GM21423 (cell line): Measurements from ENCODE around the gene PGAM5.
"Not testable (repeated sequence)": the region's sequence is repeated elsewhere in the genome, so short reads cannot be mapped to it uniquely, and the experiment has no call there.

Experiments used
- ATAC-seq: cut with Tn5 transposase; IDR thresholded peaks from one replicate; pipeline ENCODE4 v1.9.1; 2021; ENCODE audit warnings: mild to moderate bottlenecking, moderate library complexity; ENCODE audit not compliant: unreplicated experiment

Gene PGAM5

DNA sequence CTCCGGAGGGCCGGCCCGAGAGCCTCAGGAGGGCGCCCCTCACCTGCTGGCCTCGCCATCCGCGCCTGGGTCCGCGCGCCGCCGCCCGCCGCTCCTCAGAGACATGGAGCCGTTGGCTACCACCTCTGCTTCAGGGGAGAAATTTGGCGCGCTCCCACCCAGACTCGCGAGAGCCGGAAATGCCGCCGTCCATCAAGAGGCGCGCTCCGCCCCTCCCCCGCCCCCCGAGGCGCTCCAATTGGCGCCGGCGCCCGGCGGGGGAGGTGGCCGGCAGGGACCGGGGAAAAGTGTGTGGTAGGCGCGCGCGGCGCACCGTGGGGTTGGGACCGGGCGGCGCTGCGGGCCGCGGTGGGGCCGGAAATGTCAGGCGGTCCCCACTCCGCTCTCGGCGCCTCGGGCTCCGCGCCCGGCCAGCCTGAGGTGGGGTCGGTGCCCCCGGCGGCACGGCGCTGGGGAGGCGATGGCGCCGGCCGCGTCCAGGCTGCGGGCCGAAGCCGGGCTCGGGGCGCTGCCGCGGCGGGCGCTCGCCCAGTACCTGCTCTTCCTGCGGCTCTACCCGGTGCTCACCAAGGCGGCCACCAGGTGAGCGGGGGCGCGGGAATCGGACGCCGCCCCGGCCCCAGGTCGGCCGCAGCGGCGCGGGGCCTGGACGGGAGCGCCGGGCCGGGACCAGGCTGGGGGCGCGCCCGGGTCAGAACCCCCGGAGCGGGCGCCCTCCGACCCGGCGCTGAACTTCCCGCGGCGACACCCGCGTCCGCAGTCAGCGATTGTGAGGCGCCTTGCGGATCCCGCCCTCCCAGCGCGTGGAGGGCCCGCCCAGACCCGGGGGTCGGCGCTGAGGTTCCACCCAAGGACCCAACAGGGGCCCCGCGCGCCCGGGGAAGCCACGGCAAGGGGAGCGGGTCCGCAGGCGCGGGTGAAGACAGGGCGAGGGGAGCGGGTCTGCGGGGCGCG lies 23.2 kb upstream of the PGAM5 start, which contains the start of the genes POLE and PXMP2:
POLE (minus strand) TSS at position 132 of the 954 bp plus-strand sequence; CDS start at position 105, 27 bp downstream.
PXMP2 (plus strand) TSS at position 377 of the 954 bp plus-strand sequence; CDS start at position 461, 84 bp downstream.
- ATAC-seq, result peak; percentile 94

DNA sequence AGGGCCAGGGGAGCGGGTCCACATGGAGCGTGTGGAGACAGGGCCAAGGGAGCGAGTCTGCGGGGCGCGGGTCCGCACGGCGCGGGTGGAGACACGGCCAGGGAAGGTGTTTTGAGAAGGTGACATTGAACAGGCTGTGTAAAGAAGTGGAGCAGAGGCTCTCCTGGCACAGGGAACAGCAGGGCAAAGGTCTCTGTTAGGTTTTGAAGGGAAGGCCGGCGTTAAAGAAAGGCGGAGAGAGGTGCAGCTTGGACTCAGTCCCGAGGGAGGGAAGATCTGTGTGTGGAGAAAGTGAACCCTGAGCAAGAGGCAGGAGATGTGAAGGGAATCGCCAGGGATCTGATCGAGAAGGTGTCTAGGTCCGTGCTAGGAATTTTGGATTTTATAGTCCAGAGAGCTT lies 21.4 kb upstream of the PGAM5 start:
- no peak for ATAC-seq

DNA sequence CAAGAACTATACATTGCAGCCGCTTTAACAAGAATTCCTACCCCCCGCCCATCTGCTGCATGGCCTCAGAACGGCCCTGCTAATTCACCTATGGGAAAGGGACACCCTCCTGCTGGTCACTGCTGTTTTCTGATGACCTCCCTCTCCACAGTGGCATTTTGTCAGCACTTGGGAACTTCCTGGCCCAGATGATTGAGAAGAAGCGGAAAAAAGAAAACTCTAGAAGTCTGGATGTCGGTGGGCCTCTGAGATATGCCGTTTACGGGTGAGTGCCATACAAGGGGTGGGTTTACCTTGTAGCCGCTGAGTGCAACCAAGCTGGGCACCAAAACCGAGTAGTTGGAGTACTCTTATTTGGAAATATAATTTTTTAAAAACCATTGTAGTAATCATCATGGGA lies 20.5 kb upstream of the PGAM5 start:
- no peak for ATAC-seq

DNA sequence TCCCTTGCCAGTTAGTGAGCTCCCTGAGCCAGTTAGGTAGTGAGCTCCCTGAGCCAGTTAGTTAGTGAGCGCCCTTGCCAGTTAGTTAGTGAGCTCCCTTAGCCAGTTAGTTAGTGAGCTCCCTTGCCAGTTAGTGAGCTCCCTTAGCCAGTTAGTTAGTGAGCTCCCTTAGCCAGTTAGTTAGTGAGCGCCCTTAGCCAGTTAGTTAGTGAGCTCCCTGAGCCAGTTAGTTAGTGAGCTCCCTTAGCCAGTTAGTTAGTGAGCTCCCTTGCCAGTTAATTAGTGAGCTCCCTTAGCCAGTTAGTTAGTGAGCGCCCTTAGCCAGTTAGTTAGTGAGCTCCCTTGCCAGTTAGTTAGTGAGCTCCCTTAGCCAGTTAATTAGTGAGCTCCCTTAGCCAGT lies 18.6 kb upstream of the PGAM5 start:
- ATAC-seq, result not testable (repeated sequence)

DNA sequence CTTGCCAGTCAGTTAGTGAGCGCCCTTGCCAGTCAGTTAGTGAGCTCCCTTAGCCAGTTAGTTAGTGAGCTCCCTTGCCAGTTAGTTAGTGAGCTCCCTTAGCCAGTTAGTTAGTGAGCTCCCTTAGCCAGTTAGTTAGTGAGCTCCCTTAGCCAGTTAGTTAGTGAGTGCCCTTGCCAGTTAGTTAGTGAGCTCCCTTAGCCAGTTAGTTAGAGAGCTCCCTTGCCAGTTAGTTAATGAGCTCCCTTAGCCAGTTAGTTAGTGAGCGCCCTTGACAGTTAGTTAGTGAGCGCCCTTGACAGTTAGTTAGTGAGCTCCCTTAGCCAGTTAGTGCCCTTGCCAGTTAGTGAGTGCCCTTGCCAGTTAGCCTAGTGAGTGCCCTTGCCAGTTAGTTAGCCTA lies 15.8 kb upstream of the PGAM5 start:
- ATAC-seq, result not testable (repeated sequence)

DNA sequence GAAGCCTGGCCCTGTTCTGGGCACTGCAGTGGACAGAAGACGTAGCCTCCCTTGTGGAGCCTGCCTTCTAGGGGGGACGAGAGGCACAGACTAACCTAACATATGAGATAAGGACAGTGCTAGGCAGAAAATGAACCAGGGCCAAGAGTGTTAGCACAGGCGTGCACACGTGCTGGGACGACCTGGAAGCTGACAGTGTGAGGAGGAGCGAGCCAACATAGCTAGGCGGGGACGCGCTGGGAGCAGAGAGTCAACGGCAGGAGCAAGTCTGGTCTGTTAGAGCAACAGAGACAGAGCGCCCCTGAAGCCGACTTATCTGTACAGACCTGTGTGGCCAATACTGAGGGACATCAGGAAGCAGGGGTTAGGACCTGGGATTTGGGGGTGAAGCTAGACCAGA lies 15.2 kb upstream of the PGAM5 start:
- ATAC-seq, result no peak

DNA sequence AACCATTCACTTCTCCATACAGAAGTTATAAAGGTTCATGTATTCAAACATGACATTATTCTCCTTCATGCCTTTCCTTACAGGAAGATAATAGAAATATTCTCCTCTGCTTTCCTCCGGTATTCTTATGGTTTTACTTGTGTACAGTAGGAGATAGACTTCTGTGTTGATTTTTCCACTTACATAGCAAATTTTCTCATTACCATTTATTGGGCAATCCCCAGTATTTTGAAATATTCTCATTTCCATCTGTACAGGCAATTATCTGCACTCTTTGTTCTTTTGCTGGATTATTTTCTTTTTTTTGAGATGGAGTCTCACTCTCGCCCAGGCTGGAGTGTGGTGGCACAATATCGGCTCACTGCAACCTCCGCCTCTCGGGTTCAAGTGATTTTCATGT lies 12.3 kb upstream of the PGAM5 start:
- ATAC-seq, result no peak

DNA sequence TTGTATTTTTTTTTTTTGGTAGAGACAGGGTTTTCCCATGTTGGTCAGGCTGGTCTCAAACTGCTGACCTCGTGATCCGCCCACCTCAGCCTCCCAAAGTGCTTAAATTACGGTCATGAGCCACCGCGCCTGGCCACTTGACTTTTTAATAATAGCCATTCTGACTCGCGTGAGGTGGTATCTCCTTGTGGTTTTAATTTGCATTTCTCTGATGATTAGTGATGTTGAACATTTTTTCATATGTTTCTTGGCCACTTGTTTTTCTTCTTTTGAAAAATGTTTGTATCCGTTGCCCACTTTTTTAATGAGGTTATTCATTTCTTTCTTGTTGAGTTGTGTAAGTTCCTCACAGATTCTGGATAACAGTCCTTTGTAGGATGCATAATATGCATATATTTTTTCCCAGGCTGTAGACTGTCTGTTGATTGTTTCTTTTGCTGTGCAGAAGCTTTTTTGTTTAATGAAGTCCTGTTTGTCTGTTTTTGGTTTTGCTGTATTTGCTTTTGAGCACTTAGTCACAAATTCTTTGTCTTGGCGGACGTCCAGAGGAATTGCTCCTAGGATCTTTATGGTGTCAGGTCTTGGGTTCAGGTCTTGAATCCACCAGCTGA lies 10.3 kb upstream of the PGAM5 start:
- ATAC-seq, result peak; percentile 51

DNA sequence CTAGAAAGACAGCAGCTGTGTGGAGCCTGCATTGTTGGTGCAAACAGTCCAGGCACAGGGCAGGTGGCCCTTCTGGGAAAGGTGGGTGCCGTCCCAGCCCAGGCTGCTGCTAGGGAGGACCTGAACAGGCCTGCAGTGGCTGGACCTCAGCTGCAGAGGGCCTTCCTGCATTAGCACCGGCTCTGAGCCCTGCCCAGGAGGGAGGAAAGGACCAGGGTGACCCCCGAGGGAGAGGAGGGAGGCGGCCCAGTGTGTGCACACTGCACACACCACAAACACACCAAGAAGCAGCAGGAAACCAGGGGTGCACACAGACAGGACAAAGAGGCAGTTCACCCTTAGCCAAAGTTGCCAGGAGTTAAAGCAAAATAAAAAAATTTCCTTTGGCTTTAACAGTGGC lies 8.0 kb upstream of the PGAM5 start:
- ATAC-seq, result no peak

DNA sequence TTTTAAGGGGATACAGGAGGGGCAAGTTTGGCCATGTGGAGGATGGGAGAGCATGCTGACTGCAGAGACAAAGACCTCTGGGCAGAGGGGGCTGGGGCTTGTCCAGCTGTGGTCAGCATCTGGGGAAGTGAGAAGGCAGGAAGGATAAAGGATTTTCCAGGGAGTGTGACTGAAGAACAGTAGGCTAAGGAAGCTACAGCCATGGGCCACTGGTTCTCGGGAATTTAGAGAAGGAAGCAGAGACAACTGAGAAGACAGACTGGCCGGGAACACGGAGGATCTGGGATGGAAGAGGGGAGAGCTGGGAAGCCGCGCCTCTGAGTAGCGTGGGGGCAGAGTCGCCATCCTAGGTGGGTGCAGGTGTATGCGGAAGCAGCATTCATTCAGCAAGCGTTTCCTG lies 7.0 kb upstream of the PGAM5 start:
- ATAC-seq, result no peak

DNA sequence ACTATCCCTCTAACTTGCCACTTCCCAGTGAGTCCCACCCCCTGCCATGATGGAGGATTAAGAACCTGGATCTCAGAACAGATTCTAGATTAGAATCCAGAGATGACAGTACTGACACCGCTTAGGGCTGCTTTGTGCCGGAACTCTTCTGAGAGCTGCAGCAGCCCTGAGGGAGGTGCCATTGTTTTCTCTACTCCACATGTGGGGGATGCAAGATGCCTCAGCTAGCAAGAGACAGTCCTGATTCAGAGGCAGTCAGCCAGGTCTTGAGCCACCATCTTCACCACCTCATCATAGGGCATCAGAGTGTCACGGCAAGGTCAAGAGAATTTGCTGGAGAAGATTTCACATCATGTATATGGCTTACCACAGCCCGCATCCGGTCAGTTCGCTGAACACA lies 3.4 kb upstream of the PGAM5 start:
- ATAC-seq, result no peak

DNA sequence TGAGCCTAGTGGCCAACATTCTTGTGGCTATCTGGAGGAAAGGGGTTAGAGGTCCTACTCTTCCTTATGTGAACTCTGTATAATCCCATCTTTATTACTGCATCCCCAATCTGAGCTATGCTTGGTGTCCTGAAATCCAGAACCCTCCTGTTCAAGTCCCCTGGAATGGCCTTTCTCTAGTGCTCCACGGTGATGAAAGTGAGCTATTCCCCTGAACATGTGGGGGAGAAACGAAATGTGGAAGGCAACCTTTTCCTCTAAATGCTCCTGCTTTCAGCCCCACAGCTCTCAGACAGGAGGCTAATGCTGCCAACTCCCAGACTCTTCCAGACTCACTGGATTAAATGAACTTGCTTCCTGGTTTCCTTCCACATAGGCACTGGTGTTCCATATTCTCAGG lies 2.5 kb upstream of the PGAM5 start:
- no peak for ATAC-seq

DNA sequence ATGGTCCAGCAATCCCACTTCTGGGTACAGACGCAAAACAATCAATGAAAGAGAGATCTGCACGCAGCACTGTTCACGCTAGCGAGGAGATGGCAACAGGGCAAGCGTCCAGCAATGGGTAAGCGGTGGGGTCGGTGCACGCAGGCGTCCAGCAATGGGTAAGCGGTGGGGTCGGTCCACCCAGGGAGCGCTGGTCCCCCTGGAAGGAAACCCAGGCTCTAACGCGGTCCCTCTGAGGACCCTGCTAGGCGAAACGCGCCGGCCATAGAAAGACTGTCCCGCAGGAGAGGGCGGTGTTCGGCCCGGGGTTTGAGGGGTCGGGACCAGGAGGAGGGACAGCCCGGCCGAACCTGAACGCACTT lies 618 bp upstream of the PGAM5 start:
- peak; percentile 20 for ATAC-seq

DNA sequence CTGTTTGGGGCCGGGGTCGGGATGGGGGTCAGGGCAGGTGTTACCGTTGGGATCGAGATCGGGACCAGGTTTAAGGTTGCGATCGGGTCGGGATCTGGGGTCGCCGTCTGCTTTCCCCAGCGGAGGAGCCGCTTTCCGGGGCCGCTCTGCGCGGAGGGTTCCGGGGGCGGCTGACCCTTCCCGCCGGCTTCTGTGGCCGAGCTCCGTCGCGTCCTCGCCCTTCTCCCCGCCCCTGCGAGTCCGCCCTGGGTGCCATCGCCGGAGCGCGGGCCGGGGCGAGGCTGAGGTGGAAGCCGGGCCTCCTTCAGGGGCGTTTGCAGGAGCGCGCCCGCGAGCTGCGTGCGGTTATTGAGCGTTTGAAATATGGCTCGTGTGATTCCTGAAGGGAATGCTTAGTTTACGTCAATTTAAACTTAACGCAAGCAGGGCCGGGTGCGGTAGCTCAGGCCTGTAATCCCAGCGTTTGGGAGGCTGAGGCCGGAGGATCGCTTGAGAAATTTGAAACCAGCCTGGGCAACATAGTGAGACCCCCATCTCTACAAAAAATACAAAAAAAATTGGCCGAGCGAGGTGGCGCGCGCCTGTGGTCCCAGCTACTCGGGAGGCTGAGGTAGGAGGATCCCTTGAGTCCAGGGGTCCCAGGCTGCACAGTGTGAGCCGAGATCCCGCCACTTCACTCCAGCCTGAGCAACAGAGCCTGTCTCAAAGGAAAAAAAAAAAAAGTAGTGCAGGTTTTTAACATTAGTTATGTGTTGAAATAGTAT lies 620 bp downstream of the PGAM5 start:
- ATAC-seq, result peak; percentile 12

DNA sequence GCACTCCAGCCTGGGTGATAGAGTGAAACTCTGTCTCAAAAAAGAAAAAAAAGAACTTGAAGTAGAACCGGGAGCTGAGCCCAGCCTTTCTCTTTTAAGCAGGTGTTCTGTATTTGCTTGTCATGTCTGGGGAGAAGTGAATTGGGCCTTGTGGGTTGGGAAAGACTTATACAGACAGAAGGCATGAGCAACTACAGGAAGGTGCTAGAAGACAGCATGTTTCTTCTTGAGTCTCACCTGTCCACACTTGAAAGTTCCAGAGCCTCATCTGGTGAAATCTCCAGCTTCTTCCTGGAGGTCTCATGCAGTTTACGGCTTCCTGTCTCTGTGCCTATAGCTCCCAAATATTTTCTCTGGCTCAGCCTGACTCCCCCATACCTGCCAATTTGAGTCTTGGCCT lies 2.5 kb downstream of the PGAM5 start:
- no peak for ATAC-seq

DNA sequence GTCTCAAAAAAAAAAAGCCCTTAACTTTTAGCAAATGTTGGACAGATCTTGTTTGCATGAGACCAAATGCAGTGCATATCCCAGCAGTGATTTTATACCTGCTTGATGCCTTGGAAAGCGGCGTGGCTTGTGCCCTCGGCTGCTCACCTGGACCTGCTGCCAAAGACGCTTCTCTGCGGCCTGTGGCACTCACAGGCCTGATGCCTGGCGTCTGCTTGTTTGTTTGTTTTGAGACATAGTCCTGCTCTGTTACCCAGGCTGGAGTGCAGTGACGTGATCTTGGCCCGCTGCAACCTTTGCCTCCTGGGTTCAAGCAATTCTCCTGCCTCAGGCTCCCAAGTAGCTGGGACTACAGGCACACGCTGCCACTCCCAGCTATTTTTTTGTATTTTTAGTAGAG lies 5.2 kb downstream of the PGAM5 start:
- no peak for ATAC-seq

DNA sequence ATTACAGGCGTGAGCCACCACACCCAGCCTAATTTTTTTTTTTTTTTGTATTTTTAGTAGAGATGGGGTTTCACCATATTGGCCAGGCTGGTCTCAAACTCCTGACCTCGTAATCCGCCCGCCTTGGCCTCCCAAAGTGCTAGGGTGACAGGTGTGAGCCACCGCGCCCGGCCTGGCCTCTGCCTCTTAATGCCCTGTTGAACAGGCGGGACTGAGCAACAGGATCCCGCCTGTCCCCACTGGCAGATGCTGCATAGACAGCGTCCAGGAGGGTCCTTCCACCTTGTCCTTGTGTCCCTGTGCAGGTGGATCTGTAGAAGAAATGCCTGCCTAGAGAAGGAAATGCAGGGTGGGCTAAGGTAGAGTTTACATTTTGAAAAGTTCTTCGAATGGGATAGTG lies 5.7 kb downstream of the PGAM5 start:
- no peak for ATAC-seq

DNA sequence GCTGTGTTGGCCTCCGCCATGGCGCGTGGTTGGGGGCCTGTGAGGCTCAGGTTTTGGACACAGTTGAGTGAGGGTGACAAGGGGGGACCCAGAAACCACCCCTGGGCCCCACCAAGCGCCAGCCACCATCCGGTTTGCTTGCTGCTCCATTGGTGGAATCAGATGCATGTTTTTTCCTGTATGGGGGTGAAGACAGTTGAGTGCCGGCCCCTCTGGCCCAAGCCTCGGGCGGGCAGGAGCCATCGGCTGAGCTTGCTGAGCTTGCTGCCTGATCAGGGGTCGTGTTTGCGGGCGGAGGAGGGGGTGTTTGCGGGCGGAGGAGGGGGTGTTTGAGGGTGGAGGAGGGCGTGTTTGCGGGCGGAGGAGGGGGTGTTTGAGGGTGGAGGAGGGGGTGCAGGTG lies 6.4 kb downstream of the PGAM5 start:
- ATAC-seq, result no peak

DNA sequence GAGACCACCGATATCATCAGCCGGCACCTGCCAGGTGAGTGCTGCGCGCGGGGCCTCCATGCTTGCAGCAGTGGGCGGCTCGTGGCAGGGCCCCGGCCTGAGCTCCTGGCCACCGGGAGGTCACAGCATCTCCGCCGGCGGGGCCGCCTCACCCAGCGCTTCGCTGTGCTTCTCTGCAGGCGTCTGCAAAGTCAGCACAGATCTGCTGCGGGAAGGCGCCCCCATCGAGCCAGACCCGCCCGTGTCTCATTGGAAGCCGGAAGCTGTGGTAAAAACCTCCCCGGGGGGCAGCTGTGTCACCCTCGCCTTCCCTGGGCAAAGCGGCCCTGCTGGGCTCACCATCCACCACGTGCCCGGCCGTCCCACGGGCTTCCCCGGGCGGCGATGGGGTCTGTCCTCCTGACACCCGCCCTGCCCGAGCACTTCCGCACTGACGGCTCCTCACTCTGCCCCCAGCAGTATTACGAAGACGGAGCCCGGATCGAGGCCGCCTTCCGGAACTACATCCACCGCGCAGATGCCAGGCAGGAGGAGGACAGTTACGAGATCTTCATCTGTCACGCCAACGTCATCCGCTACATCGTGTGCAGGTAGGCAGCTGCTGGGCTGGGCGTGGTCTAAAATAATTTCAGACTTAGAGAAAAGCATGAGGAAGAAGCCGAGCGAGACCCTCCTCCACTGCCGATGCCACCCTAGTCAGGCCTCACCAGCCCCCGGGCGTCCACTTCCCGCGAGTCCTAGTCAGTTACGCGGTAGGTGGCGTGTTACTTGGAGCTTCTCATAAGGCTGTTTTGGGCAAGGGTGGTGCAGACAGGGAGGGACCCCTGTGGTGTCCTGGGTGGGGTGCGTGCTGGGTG lies 7.1 kb downstream of the PGAM5 start:
- ATAC-seq, result no peak

DNA sequence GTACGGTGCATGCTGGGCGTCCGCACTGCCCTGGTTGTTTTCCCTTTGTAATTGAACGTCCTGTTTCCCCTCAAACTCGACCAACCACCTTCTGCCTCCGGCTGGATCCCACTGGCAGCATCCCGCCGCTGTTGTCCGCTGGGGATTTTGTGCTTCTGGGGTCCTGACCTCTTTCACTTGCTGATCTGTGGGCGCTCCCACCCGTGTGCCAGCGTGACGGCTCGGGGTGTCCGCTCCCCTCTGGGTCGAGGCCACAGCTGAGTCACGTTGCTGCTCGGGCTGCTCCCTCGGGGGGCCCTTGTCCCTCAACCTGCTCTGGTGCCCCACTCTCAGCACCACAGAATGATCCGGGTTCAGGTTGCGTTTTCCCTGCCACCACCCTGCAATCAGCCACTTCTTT lies 8.0 kb downstream of the PGAM5 start:
- ATAC-seq, result no peak
